ENCODE data around the gene SORL1.
"Not testable (repeated sequence)": the region's sequence is repeated elsewhere in the genome, so short reads cannot be mapped to it uniquely, and the experiment has no call there.

SORL1 gene

GRCh38 chr11:121595717-121596161 is 143.6 kb downstream of the SORL1 start:
- no peak for DNase-seq

GRCh38 chr11:121596195-121597155 is 144.4 kb downstream of the SORL1 start:
- no peak for DNase-seq

GRCh38 chr11:121603316-121603715 is 151.2 kb downstream of the SORL1 start:
- no peak for DNase-seq

GRCh38 chr11:121604152-121604551 is 152.0 kb downstream of the SORL1 start:
- no peak for DNase-seq

- DNase-seq: no peak
These were observed 154.2 kb downstream of the SORL1 start for GRCh38 chr11:121606354-121606753.

GRCh38 chr11:121607341-121607740 is 155.2 kb downstream of the SORL1 start:
- DNase-seq: no peak

GRCh38 chr11:121608545-121609098 is 156.5 kb downstream of the SORL1 start:
- no peak for DNase-seq

- no peak for DNase-seq
These were observed 158.6 kb downstream of the SORL1 start for GRCh38 chr11:121610706-121611105.

GRCh38 chr11:121611242-121611641 is 159.1 kb downstream of the SORL1 start:
- no peak for DNase-seq

GRCh38 chr11:121613724-121614123 is 161.6 kb downstream of the SORL1 start:
- DNase-seq: no peak

GRCh38 chr11:121614636-121615240 is 162.6 kb downstream of the SORL1 start:
- no peak for DNase-seq

GRCh38 chr11:121615501-121615900 is 163.4 kb downstream of the SORL1 start:
- DNase-seq: no peak

- no peak for DNase-seq
These were observed 166.4 kb downstream of the SORL1 start for GRCh38 chr11:121618516-121618915.

- DNase-seq: no peak
These were observed 173.8 kb downstream of the SORL1 start for GRCh38 chr11:121625777-121626506.

GRCh38 chr11:121626507-121626875 is 174.4 kb downstream of the SORL1 start:
- no peak for DNase-seq

GRCh38 chr11:121626980-121627379 is 174.9 kb downstream of the SORL1 start:
- DNase-seq: no peak

GRCh38 chr11:121630041-121630440 is 177.9 kb downstream of the SORL1 start:
- no peak for DNase-seq

GRCh38 chr11:121631456-121631855 is 179.3 kb downstream of the SORL1 start:
- no peak for DNase-seq

GRCh38 chr11:121634273-121634672 is 182.2 kb downstream of the SORL1 start:
- DNase-seq: no peak

- DNase-seq: no peak
These were observed 182.8 kb downstream of the SORL1 start for GRCh38 chr11:121634889-121635288.

GRCh38 chr11:121636081-121636799 is 184.1 kb downstream of the SORL1 start:
- DNase-seq: no peak

- no peak for DNase-seq
These were observed 184.7 kb downstream of the SORL1 start for GRCh38 chr11:121636800-121637176.

- not testable (repeated sequence) for DNase-seq
These were observed 185.5 kb downstream of the SORL1 start for GRCh38 chr11:121637587-121637986.

Data from NCI-H187 (cell line).